SHP77 (cell line): Measurements from ENCODE around the gene ALDH9A1.
"Not testable (repeated sequence)": the region's sequence is repeated elsewhere in the genome, so short reads cannot be mapped to it uniquely, and the experiment has no call there.

ENCODE experiments used
- DNase-seq, 2 experiments: peaks; one replicate each; lab custom pipeline; 2025; lab: John Stamatoyannopoulos, UW

ALDH9A1 gene

DNA sequence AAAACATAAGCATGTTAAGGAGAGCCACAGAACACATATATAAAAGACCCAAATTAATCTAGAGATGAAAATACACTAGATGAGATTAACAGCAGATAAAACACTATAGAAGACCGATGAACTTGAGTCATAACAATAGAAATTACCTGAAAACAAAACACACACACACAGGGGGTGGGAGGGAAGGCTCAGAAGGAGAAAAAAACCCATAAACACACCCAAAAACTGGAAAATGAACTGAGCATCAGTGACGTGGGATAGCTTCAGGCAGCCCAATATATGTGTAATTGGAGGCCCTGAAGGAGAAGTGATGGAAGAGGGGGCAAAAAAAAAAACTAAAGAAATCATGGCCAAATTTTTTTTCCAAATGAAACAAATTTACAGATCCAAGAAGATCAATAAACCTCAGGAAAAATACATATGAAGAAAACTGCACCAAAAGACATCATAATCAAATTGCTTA lies 11.4 kb downstream of the ALDH9A1 start:
- no peak for DNase-seq

DNA sequence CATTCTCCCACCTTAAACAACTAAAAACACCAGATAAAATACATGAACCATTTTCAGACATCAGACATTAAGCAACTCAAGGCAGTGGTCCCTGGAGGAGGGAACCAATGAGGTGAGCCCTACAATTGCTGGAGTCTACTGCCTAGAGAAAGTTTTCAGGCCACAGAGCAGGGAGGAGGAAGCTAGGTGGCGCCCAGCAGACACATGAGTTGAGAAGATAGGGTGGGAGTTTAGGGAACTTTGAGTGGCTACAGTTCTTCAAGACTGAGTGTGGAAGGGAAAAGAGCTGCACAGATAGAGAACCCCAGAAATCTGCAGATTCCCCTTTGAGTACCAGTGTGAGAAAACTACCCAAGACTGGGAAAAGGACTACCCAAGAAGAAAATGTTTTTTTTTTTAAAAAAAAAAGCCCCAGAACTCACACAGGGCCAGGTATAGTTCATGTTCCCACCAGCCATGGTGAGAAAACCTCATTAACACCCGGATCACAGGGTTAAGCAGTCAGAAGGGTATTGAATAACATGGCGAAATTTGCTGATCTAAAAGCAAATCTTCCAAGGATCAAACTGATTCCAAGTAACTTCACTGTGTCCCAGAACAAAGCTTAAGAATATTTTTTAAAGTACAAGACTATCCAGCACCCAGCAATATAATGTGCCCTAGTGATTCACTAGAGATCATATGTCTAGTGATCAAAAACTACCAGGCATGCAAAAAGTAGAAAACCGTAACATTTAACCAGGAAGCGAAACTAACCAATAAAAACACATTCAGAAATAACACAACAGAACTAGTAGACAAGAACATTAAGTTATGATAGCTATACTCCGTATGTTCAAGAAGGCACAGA lies 12.0 kb downstream of the ALDH9A1 start:
- DNase-seq: no peak

DNA sequence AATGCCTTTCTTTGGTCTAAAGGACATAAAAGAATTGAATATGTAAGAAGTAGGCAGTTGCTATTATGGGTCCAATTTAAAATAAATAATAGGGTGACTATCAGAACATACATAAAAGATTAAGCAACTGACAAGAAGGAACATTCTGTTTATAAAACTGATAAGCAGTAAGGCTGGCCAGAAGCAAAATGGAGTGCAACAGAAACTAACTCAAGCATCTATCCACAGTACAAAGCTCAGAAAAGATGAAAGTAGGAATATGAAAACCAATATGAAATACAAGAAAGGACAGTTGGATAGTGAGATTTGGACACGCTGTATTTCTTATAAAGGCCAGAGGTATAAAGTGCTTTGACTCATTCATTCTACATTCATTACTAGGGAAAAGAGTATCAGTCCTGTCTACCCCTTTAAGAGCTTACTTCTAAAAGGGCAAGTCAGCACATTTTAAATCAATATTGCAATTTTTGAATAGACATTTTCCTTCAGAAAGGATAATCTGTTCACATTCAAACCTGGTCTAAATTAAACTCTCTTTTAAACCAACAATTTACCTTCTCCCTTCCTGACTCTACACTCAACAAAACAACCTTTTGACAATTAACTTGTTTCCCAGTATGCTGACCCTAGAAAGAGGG lies 14.4 kb downstream of the ALDH9A1 start:
- no peak for DNase-seq

DNA sequence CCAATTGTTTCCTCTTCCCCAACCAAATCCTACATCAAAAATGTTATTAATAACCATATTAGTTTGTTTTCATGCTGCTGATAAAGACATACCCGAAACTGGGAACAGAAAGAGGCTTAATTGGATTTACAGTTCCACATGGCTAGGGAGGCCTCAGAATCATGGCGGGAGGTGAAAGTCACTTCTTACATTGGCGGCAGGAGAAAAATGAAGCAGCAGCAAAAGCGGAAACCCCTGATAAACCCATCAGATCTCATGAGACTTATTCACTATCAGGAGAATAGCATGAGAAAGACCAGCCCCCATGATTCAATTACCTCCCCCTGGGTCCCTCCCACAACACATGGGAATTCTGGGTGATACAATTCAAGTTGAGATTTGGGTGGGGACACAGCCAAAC lies 17.6 kb downstream of the ALDH9A1 start:
- DNase-seq: not testable (repeated sequence)

DNA sequence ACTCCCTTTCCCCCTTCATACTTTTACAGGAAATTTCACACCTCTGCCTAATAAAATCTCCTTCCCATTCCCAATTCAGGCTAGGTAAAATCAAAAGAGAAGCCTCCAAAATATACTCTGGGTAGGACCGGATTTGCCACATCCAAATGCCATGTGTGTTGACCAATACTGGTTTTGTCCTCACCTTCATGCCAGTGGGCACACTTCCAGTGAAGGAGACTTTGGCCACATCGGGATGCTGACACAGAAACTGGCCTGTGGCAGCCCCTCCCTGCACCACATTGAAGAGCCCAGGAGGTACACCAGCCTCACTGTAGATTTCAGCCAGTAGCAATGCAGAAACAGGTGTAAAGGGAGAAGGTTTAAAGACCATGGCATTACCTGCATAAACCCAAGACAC lies 18.1 kb downstream of the ALDH9A1 start:
- no peak for DNase-seq

DNA sequence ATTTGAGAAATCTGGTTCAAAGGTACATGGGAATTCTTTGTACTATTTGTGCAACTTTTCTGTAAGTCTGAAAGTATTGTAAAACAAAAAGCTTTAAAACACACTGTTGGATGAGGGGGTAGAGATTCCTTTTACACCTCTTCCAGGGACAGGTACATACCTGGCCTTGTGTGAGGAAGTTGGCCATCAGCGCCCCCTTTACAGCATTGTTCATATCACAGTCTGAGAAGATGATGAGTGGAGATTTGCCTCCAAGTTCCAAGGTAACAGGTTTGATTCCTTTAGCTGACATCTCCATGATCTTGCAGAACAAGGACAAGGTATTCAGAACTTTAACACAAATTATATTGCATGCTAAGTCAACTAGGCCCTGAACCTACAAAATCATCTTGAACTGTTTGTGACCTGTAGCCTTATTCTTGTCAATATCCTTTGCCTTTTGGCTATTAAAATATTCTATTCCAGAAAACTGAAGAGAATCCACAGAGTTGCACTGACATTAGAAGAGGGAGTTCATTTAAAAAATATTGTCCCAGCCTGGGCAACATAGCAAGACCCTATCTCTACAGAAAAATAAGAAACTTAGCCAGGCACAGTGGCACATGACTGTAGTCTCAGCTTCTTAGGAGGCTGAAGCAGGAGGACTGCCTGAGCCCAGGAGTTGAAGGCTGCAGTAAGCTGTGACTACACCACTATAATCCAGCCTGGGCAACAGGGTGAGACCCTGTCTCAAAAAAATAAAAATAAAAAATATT lies 18.9 kb downstream of the ALDH9A1 start:
- DNase-seq: no peak

DNA sequence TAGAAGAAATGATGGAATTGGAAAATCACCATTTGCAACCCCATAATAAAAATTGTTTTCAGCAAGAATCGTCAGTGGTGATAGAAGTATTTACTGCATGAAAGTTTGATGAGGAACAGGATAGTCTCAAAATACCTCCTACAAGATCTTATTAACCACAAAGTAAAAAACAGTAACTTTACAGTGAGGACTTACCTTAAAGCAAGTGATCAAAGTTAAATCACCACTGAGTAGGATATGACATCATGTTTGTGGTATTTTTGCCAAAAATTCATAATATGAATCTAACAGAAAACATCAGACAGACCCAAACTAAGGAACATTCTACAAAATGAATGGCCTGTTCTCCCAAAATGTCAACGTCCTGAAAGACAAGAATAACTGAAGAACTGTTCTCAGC lies 19.9 kb downstream of the ALDH9A1 start:
- no peak for DNase-seq

DNA sequence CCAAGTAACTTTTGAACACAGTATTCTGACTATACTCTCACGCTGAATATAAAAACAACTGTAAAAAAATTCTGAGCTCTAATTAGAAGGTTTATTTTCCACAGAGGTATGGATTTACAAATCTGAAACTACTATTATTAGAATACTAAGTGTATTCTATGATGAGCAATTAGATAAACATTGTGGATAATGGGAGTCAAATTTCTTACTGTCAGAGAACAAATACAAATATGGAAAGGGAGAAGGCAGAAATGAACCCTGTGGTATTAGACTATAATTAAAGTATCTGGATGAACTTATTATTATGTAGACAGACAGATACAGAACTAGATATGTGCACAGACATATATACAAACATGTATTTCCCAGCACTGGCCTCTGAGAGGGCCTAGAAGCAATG lies 22.6 kb downstream of the ALDH9A1 start:
- DNase-seq: no peak

DNA sequence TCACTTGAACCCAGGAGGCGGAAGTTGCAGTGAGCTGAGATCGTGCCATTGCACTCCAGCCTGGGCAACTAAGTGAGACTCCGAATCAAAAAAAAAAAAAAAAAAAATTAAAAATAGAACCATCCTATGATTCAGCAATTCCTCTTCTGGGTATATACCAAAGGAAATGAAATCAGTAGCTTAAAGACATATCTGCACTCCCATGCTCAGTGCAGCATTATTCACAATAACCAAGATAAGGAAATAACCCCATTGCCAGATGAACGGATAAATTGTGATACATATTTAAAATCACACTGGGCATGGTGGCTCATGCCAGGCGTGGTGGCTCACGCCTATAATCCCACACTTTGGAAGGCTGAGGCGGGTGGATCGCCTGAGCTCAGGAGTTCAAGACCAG lies 23.8 kb downstream of the ALDH9A1 start:
- DNase-seq: no peak

DNA sequence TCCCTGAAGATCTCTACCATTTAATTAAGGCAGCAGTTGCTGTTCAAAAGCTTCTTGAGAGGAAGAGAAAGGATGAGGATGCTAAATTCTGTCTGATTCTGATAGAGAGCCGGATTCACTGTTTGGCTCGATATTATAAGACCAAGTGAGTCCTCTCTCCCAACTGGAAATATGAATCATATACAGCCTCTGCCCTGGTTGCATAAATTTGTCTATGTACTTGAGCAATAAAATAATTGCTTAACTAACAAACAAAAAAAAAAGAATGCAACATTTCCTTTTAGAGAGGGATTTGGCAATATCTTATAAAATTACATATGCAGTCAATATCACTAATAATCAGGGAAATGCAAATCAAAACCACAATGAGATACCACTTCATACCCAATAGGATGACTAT lies 26.8 kb downstream of the ALDH9A1 start:
- DNase-seq: no peak

DNA sequence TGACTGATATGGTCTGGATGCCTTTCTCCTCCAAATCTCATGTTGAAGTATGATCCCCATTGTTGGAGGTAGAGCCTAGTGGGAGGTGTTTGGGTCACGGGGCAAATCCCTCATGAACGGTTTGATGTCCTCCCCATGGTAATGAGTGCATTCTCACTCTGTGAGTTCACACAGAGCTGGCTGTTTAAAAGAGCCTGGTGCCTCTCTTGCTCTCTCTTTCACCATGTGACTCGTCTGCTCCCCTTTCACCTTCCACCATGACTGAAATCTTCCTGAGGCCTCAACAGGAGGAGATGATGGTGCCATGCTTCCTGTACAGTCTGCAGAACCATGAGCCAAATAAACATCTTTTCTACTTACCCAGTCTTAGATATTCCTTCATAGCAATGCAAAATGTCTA lies 30.2 kb downstream of the ALDH9A1 start:
- no peak for DNase-seq

DNA sequence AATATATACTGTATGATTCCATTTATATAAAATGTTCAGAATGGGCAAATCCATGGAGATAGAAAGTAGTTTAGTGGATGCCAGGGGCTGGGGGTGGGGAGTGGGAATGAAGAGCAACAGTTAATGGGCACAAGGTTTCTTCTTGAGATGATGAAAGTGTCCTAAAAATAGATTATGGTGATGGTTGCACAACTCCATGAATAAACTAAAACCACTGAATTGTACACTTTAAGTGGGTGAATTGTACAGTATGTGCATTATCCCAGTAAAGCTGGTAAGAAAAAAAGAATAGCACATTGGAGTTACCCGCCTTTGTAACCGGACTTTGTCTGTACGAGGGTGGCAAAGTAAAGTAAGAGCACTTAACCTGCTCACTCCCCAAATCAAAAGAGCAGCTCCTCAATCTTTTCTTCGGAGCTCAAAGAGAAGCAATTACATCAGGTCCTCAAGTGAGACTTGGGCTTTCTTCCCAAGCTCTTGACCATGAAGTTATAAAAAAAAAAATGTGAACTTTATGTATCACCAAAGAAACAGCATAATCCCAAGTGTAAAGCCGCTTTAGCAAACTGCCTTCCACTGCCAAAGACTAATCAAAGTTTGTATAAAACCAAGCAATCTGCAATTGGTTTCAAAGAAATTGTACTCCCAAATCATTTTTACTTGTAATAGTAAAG lies 32.1 kb downstream of the ALDH9A1 start:
- DNase-seq: no peak

DNA sequence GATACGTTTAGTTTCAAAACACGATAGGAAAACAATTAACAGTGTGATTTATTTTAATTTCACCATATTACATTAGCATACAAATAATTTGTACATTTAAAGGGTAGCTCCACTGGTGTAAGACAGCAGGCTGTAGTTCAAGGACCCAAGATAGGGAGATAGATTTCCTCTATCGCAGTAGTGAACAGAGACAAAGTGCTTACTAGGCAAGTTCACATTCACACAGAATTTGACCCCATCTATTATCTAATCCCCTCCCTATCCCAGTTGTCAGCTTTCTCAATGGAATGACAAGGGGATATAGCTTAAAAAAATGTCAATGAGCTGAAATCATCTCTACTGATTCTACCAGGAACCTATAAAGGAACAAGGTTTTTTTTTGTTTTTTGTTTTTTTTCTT lies 36.2 kb downstream of the ALDH9A1 start:
- no peak for DNase-seq

DNA sequence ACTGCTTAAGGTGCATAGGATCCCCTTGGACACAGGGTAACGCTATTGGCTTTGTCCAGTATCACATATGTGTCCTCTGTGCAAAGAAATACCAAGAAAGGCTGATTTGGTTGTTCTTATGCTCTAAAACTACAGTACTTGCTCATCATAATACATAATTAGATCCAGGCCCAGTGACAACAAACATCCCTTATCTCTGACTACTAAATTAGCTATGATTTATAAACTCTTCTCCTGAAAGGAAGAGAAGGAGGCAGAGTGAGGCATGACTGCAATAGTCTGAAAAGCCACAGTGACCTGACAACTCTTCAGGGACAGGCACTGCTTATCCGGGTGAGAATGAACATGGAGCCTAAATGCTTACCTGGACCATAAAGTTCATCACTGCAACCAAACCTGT lies 36.7 kb downstream of the ALDH9A1 start:
- DNase-seq: no peak

DNA sequence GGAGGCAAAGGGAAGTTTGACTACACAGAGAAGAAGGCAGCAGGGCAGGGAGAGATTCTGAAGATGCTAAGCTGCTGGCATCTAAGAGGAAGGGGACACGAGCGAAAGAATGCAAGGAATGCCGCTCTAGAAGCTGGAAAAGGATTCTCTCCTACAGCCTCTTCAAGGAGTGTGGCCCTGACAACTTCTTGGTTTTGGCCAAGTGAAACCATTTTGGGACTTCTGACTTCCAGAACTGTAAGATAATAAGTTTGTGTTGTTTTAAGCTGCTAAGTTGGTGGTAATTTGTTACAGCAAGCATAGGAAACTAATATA lies 38.8 kb downstream of the ALDH9A1 start:
- DNase-seq: no peak

DNA sequence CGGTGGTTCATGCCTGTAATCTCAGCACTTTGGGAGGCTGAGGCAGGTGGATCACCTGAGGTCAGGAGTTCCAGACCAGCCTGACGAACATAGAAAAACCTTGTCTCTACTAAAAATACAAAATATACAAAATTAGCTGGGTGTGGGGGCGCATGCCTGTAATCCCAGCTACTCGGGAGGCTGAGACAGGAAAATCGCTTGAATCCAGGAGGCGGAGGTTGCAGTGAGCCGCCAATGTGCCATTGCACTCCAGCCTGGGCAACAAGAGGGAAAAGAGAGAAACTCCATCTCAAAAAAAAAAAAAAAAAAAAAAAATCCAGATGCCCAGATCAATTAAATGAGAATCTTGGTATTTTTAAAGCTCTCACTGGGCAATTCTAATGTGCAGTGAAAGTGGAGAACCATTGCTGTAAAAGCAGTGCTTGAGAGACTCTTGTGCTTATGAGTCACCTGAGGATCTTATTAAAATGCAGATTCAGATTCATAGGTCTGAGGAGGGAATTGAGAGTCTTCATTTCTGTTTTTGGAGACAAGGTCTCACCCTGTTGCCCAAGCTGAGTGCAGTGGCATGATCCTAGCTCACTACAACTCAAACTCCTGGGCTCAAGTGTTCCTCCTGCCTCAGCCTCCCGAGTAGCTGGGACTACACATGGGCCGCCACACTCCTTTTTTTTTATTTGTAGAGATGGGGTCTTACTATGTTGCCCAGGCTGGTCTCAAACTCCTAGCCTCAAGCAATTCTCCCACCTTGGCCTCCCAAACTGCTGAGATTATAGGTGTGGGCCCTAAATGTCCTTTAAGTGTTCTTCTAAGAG lies 39.4 kb downstream of the ALDH9A1 start:
- not testable (repeated sequence) for DNase-seq

DNA sequence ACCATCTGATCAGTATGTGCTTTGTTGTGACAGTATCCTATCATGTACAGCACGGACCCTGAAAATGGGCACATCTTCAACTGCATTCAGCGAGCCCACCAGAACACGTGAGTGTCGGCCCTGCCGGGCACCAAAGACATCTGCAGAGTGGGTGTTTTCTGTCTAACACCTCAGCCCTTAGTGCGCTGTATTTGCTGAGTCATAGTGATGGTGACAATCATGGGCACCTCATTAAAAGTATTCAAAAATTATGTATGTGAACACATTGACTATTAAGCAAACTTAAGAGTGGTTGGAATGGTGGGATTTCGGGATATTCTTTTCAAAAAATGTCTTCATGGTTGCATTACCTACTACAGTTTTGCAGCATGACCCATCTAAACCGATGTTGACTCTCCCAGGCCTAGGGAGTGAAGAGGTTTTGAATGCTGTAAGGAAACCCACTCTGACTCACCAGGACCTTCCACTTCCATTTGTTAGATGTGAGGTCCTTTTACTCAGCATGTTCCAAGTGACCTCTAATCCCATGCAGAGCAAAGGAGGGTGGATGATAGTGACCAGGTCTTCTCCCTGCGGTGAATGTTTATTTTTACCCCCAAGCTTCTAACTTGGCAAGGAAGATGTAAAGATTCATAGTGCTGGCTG lies 47.3 kb downstream of the ALDH9A1 start:
- DNase-seq: no peak

DNA sequence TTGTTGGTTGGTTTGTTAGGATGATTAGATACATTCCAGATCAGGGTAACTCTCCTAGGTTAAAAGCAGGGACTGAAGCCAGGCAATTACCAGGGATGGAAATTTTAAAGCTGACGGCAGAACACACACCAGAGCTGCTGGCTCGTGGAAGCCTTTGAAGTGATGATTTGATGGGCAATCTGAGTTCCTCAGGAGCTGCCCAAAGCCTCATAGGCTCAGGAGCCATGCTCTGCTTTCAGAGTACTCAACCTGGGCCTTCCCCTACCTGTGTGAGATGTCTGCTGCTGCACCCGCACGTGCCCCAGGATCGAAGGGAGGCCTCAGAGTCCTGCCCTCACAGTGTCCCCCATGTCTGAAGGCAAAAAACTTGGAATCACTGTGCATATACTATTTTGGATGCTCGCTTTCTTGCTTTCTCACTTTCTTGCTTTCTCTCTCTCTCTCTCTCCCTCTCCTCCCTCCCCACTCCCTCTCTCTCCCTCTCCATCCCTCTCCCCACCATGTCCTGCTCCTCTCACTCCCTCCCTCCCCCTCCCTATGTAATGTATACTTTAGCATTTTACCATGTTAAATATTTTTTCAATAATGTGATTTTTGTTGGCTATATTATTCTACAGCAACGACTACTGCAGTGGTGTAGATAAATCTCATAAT lies 49.3 kb downstream of the ALDH9A1 start:
- DNase-seq: no peak

DNA sequence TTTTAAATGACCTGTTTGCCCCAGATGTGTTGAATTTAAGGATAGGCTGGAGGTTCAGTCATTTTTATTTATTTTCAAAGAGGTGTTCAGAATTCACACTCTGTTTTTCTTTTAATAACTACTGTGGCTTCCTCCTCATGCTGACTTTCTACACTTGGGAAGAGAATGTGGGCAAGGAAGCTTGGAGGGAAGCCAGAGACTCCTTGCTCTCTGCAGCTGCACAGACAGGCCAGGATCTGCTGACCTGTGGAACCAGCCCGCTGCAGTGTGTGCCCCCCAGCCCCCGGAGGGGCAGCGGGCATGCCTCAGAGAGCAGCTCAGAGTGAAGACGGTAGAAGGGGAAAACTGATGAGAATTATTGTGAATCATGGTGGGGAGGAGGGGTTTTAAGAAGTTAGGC lies 50.4 kb downstream of the ALDH9A1 start:
- DNase-seq: no peak

DNA sequence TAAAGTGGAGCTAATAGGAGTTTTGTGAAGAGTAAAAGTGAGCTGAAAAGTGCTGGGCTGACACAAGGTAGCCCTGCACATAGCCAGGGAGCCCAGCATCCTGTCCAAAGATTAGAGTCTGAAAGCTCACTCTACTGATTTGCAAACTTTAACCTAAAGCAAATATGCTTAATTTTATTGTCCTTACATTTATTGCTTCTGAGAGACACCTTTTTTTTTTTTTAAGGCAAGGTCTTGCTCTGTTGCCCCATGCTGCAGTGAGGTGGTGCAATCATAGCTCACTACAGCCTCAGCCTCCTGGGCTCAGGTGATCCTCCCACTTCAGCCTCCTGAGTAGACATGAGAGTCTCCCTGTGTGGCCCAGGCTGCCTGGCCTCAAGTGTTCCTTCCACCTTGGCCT lies 50.8 kb downstream of the ALDH9A1 start:
- DNase-seq: no peak
